ENCODE results near the gene ITIH3.

The ITIH3 gene

GRCh38 chr3:52845691-52846431 lies 51.3 kb downstream of the ITIH3 start:
- DNase-seq (ENCODE audit: low read depth, low spot score), result no peak

- no peak for DNase-seq (ENCODE audit: low read depth, low spot score)
Observed at GRCh38 chr3:52846432-52846965, 51.9 kb downstream of the ITIH3 start.

GRCh38 chr3:52847241-52847640 lies 52.6 kb downstream of the ITIH3 start:
- DNase-seq (ENCODE audit: low read depth, low spot score), result no peak

- DNase-seq (ENCODE audit: low read depth, low spot score), result no peak
Observed at GRCh38 chr3:52847726-52848125, 53.1 kb downstream of the ITIH3 start.

- DNase-seq (ENCODE audit: low read depth, low spot score), result no peak
Observed at GRCh38 chr3:52848617-52849016, 54.0 kb downstream of the ITIH3 start.

GRCh38 chr3:52849656-52850055 lies 55.1 kb downstream of the ITIH3 start:
- no peak for DNase-seq (ENCODE audit: low read depth, low spot score)

GRCh38 chr3:52851348-52851747 lies 56.8 kb downstream of the ITIH3 start:
- DNase-seq (ENCODE audit: low read depth, low spot score), result no peak

DNA sequence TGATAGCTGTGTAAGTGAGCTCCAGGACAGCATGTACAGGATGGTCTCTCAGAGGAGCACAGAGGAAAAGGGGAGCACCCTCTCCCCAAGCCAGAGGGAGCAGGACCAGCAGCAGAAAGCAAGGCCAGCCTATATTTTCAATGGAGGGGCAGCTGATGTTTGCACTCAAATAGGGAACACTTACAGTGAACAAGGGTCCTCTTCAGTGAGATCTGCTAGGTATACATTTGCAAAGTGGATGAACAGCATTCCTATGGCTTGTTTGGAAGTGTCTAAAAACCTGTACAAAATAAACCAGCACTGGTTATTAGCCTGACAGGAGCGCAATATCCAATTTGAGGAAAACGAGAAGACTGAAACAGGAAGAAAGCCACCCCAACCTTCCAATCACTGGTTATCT lies 57.8 kb downstream of the ITIH3 start:
- DNase-seq (ENCODE audit: low read depth, low spot score), result no peak

GRCh38 chr3:52854013-52854412 lies 59.4 kb downstream of the ITIH3 start:
- no peak for DNase-seq (ENCODE audit: low read depth, low spot score)

- DNase-seq (ENCODE audit: low read depth, low spot score), result no peak
Observed at GRCh38 chr3:52856666-52857065, 62.1 kb downstream of the ITIH3 start.

- DNase-seq (ENCODE audit: low read depth, low spot score), result no peak
Observed at GRCh38 chr3:52857133-52857532, 62.5 kb downstream of the ITIH3 start.

DNA sequence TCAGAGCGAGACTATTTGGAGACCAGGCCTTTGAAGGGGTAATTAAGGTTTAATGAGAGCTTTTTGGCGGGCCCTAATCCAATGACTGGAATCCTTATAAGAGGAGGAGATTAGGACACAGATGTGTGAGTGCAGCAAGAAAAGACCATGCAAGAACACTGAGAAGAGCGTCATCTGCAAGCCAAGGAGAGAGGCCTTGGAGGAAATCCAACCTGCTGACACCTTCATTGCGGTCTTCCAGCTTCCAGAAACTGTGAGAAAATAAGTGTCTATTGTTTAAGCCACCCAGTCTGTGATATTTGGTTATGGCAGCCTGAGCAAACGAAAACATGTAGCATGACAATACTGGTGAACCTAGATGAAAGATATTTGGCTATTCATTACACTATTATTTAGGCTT lies 63.3 kb downstream of the ITIH3 start:
- DNase-seq (ENCODE audit: low read depth, low spot score), result no peak
